Activated gamma-delta T cell treated with anti-CD3 and anti-CD28 coated beads, Interleukin-2, amount 50 U/mL, for 16 hours (primary cell): ENCODE data around the gene PGA3.
"Not testable (repeated sequence)": the region's sequence is repeated elsewhere in the genome, so short reads cannot be mapped to it uniquely, and the experiment has no call there.

ENCODE experiments used
- DNase-seq: peaks from one replicate; pipeline ENCODE4 v3.0.0-alpha.2; 2020; ENCODE audit warnings: low read depth

Gene PGA3

GRCh38 chr11:61210629-61211028 is 7.3 kb downstream of the PGA3 start:
- DNase-seq = not testable (repeated sequence)

GRCh38 chr11:61211327-61211952 is 8.1 kb downstream of the PGA3 start:
- DNase-seq = not testable (repeated sequence)

- DNase-seq = not testable (repeated sequence)
These were observed 8.9 kb downstream of the PGA3 start for GRCh38 chr11:61212202-61212601.

- DNase-seq = not testable (repeated sequence)
These were observed 10.5 kb downstream of the PGA3 start for GRCh38 chr11:61213711-61214324.

- DNase-seq = not testable (repeated sequence)
These were observed 15.0 kb downstream of the PGA3 start for GRCh38 chr11:61218306-61218705.

- DNase-seq = not testable (repeated sequence)
These were observed 15.7 kb downstream of the PGA3 start for GRCh38 chr11:61219016-61219415.

- DNase-seq = not testable (repeated sequence)
These were observed 18.7 kb downstream of the PGA3 start, which contains the start of gene PGA4 for GRCh38 chr11:61222047-61222446. Gene PGA4, plus strand, starts transcription at chr11:61222347. Its CDS starts 54 bp downstream, at chr11:61222401.

- DNase-seq = not testable (repeated sequence)
These were observed 19.4 kb downstream of the PGA3 start for GRCh38 chr11:61222692-61223091.

- not testable (repeated sequence) for DNase-seq
These were observed 23.3 kb downstream of the PGA3 start for GRCh38 chr11:61226457-61227137.

GRCh38 chr11:61229458-61229857 is 26.1 kb downstream of the PGA3 start:
- DNase-seq = not testable (repeated sequence)

- not testable (repeated sequence) for DNase-seq
These were observed 27.7 kb downstream of the PGA3 start for GRCh38 chr11:61231033-61231432.

GRCh38 chr11:61231585-61231984 is 28.3 kb downstream of the PGA3 start:
- not testable (repeated sequence) for DNase-seq

- not testable (repeated sequence) for DNase-seq
These were observed 29.3 kb downstream of the PGA3 start for GRCh38 chr11:61232548-61233145.

- DNase-seq = not testable (repeated sequence)
These were observed 33.8 kb downstream of the PGA3 start for GRCh38 chr11:61237130-61237529.

- DNase-seq = not testable (repeated sequence)
These were observed 37.0 kb downstream of the PGA3 start for GRCh38 chr11:61240288-61240687.

- not testable (repeated sequence) for DNase-seq
These were observed 37.6 kb downstream of the PGA3 start, which contains the start of gene PGA5 for GRCh38 chr11:61240875-61241274. Gene PGA5, plus strand, starts transcription at chr11:61241175. Its CDS starts 52 bp downstream, at chr11:61241227.

GRCh38 chr11:61241526-61241925 is 38.2 kb downstream of the PGA3 start:
- DNase-seq = not testable (repeated sequence)

- DNase-seq = not testable (repeated sequence)
These were observed 42.1 kb downstream of the PGA3 start for GRCh38 chr11:61245284-61245964.

- not testable (repeated sequence) for DNase-seq
These were observed 44.8 kb downstream of the PGA3 start for GRCh38 chr11:61248071-61248470.

GRCh38 chr11:61249201-61249600 is 45.9 kb downstream of the PGA3 start:
- DNase-seq = not testable (repeated sequence)
